GM10248 (cell line): Measurements from ENCODE around the gene ADK.

Source experiments
- CTCF ChIA-PET: fragments of 300-600 bp; sonication (Branson Sonifier 250); formaldehyde crosslinking; extraction: SDS; loops from one replicate; lab custom pipeline; 2021; ENCODE audit warnings: antibody characterized with exemption; lab: Yijun Ruan, JAX
- POLR2A ChIA-PET: fragments of 350-650 bp; sonication (Branson Sonifier 250); formaldehyde crosslinking; extraction: SDS; loops from one replicate; lab custom pipeline; 2020; ENCODE audit warnings: antibody characterized with exemption; lab: Yijun Ruan, JAX
- DNase-seq: peaks from one replicate; pipeline ENCODE4 v3.0.0; 2012; ENCODE audit errors: extremely low spot score
- CTCF ChIP-seq: IDR thresholded peaks from 2 replicates; pipeline ENCODE4 v1.5.1; 2012; ENCODE audit warnings: mild to moderate bottlenecking, low read depth; ENCODE audit errors: extremely low read depth, missing control alignments, control extremely low read depth

Gene ADK

GRCh38 chr10:74502963-74503608 is 352.1 kb downstream of the ADK start:
- ChIA-PET POLR2A (no interaction called here), CTCF (no interaction called here)
- DNase-seq = no peak

GRCh38 chr10:74507951-74508350 is 356.9 kb downstream of the ADK start:
- no peak for TF ChIP-seq CTCF
- ChIA-PET CTCF (interaction anchor here (0.9 to 1.2 kb wide), 2 partner anchors 15 to 16 kb away, joined by 3 read pairs; no protein-coding TSS in a partner anchor), POLR2A (no interaction called here)
- no peak for DNase-seq

More at GRCh38 chr10:74502963-74503608, 352.1 kb downstream of the ADK start:
- TF ChIP-seq CTCF = no peak

- no peak for DNase-seq
- POLR2A ChIA-PET = no interaction called here
- TF ChIP-seq CTCF = no peak
- CTCF ChIA-PET = no interaction called here
Observed at GRCh38 chr10:74510594-74510993, 359.6 kb downstream of the ADK start.

GRCh38 chr10:74511051-74511450 is 360.0 kb downstream of the ADK start:
- CTCF ChIA-PET = interaction anchor here (1.0 kb wide), 1 partner anchor 52 kb away, joined by 3 read pairs; no protein-coding TSS in a partner anchor
- TF ChIP-seq CTCF = no peak
- no peak for DNase-seq
- POLR2A ChIA-PET = no interaction called here

- no peak for DNase-seq
- ChIA-PET CTCF (interaction anchor here (1.7 kb wide), 1 partner anchor 21 kb away, joined by 3 read pairs; no protein-coding TSS in a partner anchor), POLR2A (no interaction called here)
- no peak for TF ChIP-seq CTCF
Observed at GRCh38 chr10:74514322-74514721, 363.3 kb downstream of the ADK start.

GRCh38 chr10:74518061-74518460 is 367.0 kb downstream of the ADK start:
- ChIA-PET CTCF (no interaction called here), POLR2A (no interaction called here)
- DNase-seq = no peak
- no peak for TF ChIP-seq CTCF

GRCh38 chr10:74521526-74521925 is 370.5 kb downstream of the ADK start:
- POLR2A ChIA-PET = no interaction called here
- TF ChIP-seq CTCF = no peak
- no peak for DNase-seq
- CTCF ChIA-PET = no interaction called here
